ENCODE data around the gene CHID1.

DNA sequence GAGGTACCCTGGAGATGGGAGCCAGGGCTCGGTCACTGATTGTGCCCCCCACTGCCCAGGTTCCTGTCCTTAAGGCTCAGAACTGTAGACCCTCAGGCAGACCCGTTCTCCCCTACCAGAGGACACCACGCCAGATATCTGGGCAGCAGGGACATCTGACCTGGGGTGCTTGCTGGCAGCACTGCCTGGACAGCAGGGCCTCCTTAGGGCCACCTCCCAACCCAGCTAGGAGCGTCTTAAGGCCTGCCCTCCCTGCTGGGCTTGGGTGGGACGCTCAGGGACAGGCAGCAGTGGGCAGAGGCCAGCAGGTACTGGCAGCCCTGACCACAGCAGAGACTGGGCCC, 71.4 kb downstream of the CHID1 start:
- TF ChIP-seq CTCF (IDR thresholded peaks at IDR 0.05), result no peak
- TF ChIP-seq POLR2A (IDR thresholded peaks at IDR 0.05), result no peak

Data from right lobe of liver (tissue), 4 donors.